ENCODE results near the gene RUNX1. TPM values are rescaled to one million over a fixed set of nuclear protein-coding genes. Genes with fewer than 3 reads are reported as not detected.

Gene RUNX1
- total RNA-seq, 1 donor from 2014 or later, result 121 TPM

DNA sequence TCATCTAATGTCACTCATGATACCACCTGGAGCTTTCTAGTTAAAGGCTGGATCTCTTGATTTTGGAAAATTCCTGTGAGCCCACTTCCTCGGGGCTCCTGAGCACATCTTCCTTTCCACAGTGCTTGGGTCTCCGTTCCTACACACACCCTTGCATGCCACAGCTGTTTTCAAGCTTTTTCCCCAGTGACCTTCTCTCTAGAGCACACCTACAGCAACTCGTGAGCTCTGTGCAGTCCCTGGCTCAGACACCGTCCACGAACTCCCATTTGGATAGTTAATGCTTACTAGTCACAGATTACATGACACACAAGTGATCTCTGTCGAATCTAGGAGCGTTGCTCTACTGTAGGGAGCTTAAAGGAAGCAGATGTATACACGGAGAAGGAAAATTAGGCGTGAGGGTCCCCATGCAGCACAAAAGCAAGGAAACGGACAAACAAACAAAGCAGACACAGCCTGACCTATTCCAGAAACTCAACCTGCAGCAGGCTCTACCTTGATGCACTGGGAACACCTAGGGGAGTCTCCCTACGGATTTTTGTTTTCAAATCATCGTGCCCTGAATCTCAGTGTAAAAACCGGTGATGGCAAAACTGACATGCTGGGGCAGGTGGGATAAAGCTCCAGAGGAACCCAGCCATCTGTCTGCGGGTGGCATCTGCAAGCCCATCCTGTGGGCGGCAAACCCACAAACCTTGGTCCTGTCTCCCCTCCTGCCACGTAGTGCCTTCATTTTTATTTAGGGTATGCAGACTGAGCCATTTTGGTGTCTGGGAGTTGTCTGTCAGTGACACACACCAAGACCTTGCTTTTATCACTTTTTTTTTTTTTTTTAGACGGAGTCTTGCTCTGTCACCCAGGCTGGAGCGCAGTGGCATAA lies 177.8 kb downstream of the RUNX1 start:
- no peak overlapping the region for H3K27ac Mint-ChIP-seq
- H3K4me3 Mint-ChIP-seq (ENCODE audit: low read depth), result no peak overlapping the region
- H3K36me3 Mint-ChIP-seq (ENCODE audit: low read depth), result peaks cover 78% of the 10 kb centered on the region
- H3K9me3 Mint-ChIP-seq, result no peaks in the 10 kb centered on the region
- no peaks in the 10 kb centered on the region for H3K27me3 Mint-ChIP-seq (ENCODE audit: low read depth)
- intact Hi-C loops (cut with micrococcal nuclease), result no loop called here
- DNase-seq (ENCODE audit: low spot score), result no peak
- peaks cover 58% of the 10 kb centered on the region for H3K4me1 Mint-ChIP-seq (ENCODE audit: low read depth)

DNA sequence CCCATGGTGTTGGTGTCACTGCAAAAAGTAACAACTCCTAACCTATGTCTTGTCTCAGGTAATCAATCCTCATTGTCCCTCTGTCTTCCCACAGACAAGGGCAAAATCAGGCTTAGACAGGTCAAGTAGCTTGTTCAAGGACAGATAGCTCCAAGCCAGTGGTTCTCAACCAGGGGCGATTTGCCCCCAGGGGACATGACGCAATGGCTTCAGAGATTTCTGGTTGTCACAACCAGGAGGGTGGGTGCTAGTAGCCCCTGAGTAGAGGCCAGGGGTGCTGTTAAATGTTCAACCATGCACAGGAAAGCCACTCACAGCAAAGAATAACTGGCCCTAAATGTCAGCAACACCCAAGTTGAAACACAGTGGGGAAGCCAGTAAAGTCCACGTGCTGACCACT lies 178.9 kb downstream of the RUNX1 start:
- H3K36me3 Mint-ChIP-seq (ENCODE audit: low read depth), result peaks cover 77% of the 10 kb centered on the region

DNA sequence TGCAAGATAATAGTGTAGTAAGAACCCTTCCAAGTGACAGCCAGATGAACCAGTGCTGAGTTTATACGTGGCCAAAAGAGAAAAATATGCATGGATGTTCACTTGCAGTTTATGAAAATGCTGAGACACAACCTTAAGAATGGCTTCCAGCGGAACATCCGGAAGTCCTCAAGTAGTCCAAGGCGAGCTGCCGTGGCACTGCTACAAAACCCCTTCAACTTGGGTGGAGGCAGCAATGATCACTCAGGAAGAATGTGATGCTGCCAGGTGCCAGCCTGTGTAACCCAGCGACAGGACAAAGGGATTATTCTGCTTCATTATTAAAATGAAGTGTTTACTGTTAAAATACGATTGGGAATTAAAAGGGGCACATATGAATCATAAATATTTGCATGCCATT lies 179.6 kb downstream of the RUNX1 start:
- Mint-ChIP-seq H3K9me3 (no peaks in the 10 kb centered on the region), H3K4me3 (ENCODE audit: low read depth) (no peak overlapping the region), H3K36me3 (ENCODE audit: low read depth) (peaks cover 77% of the 10 kb centered on the region), H3K27me3 (ENCODE audit: low read depth) (no peaks in the 10 kb centered on the region), H3K27ac (no peak overlapping the region), H3K4me1 (ENCODE audit: low read depth) (peaks cover 61% of the 10 kb centered on the region)
- DNase-seq (ENCODE audit: low spot score), result no peak
- intact Hi-C loops (cut with micrococcal nuclease), result no loop called here

More for the DNA sequence above, 178.9 kb downstream of the RUNX1 start:
- Mint-ChIP-seq H3K27me3 (ENCODE audit: low read depth) (no peaks in the 10 kb centered on the region), H3K9me3 (no peaks in the 10 kb centered on the region), H3K4me3 (ENCODE audit: low read depth) (no peak overlapping the region), H3K27ac (no peak overlapping the region), H3K4me1 (ENCODE audit: low read depth) (peaks cover 59% of the 10 kb centered on the region)
- DNase-seq (ENCODE audit: low spot score), result no peak
- intact Hi-C loops (cut with micrococcal nuclease), result no loop called here

DNA sequence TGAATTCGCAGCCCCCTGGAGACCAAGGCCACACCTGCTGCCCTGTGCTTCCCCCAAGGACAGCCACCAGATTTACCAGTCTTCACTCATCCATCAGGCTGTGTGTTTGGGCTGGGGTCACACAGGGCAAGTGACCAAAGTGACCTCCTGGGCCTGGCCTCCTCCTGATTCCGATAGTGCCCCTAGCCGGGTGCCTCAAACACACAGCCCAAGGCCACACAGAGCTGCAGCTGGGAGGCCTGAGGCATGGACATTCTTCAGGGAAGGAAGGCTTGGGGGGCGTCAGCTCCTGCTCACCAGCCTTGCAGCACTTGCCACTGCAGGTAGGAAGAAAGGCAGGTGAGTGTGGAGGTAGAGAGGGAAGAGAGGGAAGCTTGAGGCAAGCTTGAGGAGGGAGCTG lies 181.3 kb downstream of the RUNX1 start:
- Mint-ChIP-seq H3K4me3 (ENCODE audit: low read depth) (peak overlapping the region; percentile 21), H3K4me1 (ENCODE audit: low read depth) (peaks cover 59% of the 10 kb centered on the region), H3K9me3 (no peaks in the 10 kb centered on the region), H3K27me3 (ENCODE audit: low read depth) (no peaks in the 10 kb centered on the region), H3K27ac (peak overlapping the region; percentile 33), H3K36me3 (ENCODE audit: low read depth) (peaks cover 76% of the 10 kb centered on the region)
- intact Hi-C loops (cut with micrococcal nuclease), result no loop called here
- no peak for DNase-seq (ENCODE audit: low spot score)

DNA sequence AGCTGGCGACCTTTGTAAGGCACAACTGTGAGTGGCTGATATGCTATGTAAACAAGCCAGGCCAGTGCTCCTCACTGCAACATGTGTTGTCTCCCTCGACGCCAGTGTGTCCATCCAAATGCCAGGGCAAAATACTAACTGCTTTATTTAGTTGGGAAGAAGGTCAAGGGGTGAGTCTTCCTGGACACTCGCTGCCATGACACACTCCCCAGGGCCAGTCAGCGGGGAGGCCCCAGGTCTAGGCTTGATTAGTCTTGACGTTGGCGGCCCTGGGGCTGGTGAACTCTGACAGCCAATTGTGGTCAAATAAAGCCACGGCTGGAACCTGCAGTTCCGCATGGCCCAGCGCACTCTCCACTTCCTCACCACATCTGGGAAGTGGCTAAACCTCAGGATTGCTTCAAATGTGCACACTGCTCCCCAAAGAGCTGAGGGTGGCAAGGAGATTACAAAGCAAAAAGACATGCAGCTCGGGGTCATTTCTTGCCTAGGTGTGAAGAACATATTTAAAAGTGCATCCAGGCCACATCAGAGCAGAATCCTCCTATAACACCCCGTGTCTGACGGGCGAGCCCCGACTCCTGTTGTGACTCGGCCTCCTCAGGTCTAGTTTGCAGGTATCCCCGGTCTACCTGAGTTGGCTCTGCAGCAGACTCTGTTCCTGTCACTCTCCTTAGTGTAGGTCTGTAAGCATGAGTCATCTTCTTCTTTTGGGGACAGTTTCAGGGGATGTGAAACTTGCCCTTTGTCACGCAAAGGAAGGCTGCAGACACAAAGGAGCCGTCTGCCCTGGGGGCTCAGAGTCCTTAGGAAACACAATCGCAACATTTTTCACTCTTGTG lies 183.5 kb downstream of the RUNX1 start:
- Mint-ChIP-seq H3K27me3 (ENCODE audit: low read depth) (no peaks in the 10 kb centered on the region), H3K4me1 (ENCODE audit: low read depth) (peaks cover 64% of the 10 kb centered on the region), H3K9me3 (no peaks in the 10 kb centered on the region), H3K4me3 (ENCODE audit: low read depth) (peak overlapping the region; percentile 6), H3K36me3 (ENCODE audit: low read depth) (peaks cover 86% of the 10 kb centered on the region), H3K27ac (peak overlapping the region; percentile 53)
- DNase-seq (ENCODE audit: low spot score), result peak; percentile 33
- intact Hi-C loops (cut with micrococcal nuclease), result no loop called here

DNA sequence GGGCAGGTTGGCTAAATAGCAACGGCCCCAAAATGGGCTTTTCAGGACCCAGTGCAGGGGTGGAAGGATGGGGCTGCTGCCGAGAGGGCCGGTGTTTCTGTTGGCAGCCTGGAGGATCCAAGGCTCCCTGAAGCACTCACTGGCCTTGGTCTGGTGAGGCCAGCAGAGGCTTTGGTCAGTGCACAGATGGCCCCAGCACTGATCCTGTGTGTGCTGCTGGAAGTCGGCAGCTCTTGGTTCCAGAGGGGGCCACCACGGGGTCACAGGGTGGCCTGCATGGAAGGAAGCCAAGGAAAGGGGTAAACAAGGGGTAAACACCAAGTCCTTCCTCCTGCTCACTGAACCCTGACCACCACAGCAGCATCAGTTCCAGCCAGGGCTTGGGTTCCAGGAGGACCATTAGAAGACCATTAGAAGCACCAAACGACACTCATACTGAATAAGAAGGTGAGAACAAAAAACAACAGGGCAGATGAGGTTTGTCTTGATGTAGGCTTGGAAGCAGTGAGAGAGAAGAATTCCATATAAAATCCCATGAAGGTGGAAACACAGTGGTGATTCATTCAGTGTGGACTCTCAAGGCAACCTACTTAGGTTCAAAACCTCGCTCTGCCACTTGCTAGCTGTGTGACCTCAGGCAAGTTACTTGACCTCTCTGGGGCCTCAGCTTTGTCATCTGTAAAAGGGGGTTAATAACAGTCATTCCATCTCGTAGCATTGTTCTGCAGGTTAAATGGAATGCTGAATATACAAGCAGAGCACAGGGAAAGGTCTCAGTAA lies 184.5 kb downstream of the RUNX1 start:
- peak overlapping the region; percentile 42 for H3K27ac Mint-ChIP-seq
- peaks cover 93% of the 10 kb centered on the region for H3K36me3 Mint-ChIP-seq (ENCODE audit: low read depth)
- H3K27me3 Mint-ChIP-seq (ENCODE audit: low read depth), result no peaks in the 10 kb centered on the region
- H3K9me3 Mint-ChIP-seq, result no peaks in the 10 kb centered on the region
- H3K4me3 Mint-ChIP-seq (ENCODE audit: low read depth), result no peak overlapping the region
- intact Hi-C loops (cut with micrococcal nuclease), result no loop called here
- H3K4me1 Mint-ChIP-seq (ENCODE audit: low read depth), result peaks cover 64% of the 10 kb centered on the region
- no peak for DNase-seq (ENCODE audit: low spot score)

DNA sequence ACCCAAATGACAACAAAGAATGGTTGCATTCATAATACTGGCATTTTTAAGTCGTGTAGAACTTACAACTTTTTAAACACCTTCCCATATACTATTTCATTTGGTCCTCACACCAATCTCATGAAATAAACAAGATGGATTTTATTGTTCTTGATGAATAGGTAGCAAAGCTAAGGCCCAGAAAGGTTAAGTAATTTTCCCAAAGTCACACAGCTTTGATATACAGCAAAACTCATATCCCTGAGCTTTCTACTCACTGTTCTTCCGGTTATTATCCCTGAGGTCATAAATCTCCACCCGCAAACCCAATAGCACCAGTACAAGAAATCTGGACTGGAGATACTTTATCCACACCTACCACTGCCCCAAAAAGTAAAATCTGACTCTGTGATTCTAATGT lies 186.2 kb downstream of the RUNX1 start:
- Mint-ChIP-seq H3K4me1 (ENCODE audit: low read depth) (peaks cover 54% of the 10 kb centered on the region), H3K9me3 (no peaks in the 10 kb centered on the region), H3K27ac (no peak overlapping the region), H3K36me3 (ENCODE audit: low read depth) (peaks cover 93% of the 10 kb centered on the region), H3K4me3 (ENCODE audit: low read depth) (no peak overlapping the region), H3K27me3 (ENCODE audit: low read depth) (no peaks in the 10 kb centered on the region)
- DNase-seq (ENCODE audit: low spot score), result no peak
- intact Hi-C loops (cut with micrococcal nuclease), result no loop called here

DNA sequence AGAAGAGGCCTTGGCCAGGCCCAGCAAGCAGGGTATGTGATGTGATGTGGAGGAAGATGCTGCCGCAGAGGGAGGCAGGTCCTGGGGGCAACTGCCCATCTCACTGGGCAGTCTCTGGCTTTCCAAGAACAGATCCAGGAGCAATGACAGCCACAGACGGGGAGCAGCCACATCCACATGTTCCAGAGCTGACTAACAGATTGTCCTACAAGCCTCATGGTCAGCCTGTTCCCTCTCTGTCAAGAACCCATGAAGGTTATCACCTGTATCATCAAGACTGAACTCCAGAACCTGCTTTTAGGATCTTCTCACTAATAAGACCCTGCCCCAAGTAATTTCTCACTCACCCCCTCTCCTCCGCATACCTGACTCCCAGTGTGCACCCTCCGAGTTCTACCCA lies 187.8 kb downstream of the RUNX1 start:
- Mint-ChIP-seq H3K4me1 (ENCODE audit: low read depth) (peaks cover 48% of the 10 kb centered on the region), H3K27ac (peak overlapping the region; percentile 38), H3K4me3 (ENCODE audit: low read depth) (no peak overlapping the region), H3K36me3 (ENCODE audit: low read depth) (peaks cover 98% of the 10 kb centered on the region), H3K27me3 (ENCODE audit: low read depth) (no peaks in the 10 kb centered on the region), H3K9me3 (no peaks in the 10 kb centered on the region)
- intact Hi-C loops (cut with micrococcal nuclease), result no loop called here
- no peak for DNase-seq (ENCODE audit: low spot score)

DNA sequence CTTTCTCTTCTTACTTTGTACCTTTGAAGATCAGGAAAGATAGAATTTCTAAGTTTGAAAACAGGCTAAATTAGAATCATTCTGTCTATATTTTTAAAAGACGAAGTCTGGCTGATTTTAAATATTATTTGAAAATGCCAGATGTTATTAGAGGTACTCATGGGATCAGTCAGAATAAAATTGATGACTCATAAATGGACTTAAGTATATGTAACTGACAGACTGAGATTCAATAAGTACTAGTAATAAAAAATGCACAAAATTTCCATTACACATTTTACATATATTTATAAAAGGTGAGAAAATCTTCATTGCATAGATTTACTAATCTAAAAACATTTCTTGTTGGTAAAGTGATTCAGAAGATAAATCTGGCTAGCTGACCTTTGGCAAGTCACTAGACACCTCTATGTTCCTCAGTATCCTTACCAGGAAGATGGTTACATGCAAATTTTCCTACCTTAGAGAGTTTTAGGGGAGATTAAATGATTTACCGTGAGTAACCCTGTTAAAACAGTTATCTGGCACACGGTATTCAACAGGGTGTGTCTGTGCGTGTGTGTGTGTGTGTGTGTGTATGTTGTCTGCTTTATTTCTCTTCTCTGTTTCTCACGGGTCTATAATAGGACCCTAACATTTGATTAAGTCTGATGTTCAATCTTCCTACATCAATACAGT lies 189.0 kb downstream of the RUNX1 start:
- Mint-ChIP-seq H3K9me3 (no peaks in the 10 kb centered on the region), H3K4me3 (ENCODE audit: low read depth) (no peak overlapping the region), H3K27ac (no peak overlapping the region), H3K27me3 (ENCODE audit: low read depth) (no peaks in the 10 kb centered on the region), H3K36me3 (ENCODE audit: low read depth) (peaks cover 97% of the 10 kb centered on the region), H3K4me1 (ENCODE audit: low read depth) (peaks cover 37% of the 10 kb centered on the region)
- no peak for DNase-seq (ENCODE audit: low spot score)
- intact Hi-C loops (cut with micrococcal nuclease), result no loop called here

DNA sequence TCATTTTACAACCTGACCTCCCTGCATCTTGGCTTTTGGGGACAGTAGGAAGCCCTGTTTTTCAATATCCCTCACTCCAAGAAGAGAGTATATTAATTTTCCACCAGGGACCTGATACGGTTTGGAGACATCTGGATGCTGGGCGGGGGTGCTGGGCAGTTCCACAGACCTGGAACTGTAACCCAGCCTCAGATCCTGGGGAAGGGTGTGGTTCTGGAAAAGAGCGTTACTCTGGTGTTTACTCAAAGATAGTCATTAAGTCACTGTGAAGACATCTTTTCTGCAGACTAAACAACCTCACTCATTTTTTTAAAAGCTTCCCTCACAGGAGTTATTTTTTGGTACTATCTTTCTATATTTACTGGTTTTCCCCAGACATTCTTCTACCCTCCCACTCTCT lies 190.5 kb downstream of the RUNX1 start:
- Mint-ChIP-seq H3K27me3 (ENCODE audit: low read depth) (no peaks in the 10 kb centered on the region), H3K4me1 (ENCODE audit: low read depth) (peaks cover 31% of the 10 kb centered on the region), H3K4me3 (ENCODE audit: low read depth) (no peak overlapping the region), H3K9me3 (no peaks in the 10 kb centered on the region), H3K27ac (peak overlapping the region; percentile 44), H3K36me3 (ENCODE audit: low read depth) (peaks cover 96% of the 10 kb centered on the region)
- no peak for DNase-seq (ENCODE audit: low spot score)
- intact Hi-C loops (cut with micrococcal nuclease), result no loop called here

DNA sequence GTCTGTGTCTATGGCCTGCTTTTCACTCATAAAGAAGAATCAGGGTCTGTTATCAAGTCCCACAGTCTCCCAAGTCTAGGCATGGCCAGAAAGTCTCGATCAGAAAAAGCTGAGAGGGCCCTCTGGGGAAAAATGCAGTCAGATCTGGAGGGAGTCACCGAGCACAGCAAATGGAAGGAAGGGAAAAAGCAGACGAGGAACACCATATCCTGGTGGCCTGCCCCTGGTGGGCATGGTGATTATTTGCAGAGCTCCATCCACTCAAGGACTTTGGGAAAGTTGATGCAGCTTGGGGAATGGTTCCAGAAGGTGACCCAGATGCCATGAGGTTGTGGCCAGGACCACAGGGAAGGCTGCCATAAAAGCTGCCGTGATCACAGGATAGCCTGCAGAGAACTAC lies 191.2 kb downstream of the RUNX1 start:
- peak overlapping the region; percentile 40 for H3K27ac Mint-ChIP-seq
- peaks cover 29% of the 10 kb centered on the region for H3K4me1 Mint-ChIP-seq (ENCODE audit: low read depth)
- intact Hi-C loops (cut with micrococcal nuclease), result no loop called here
- H3K36me3 Mint-ChIP-seq (ENCODE audit: low read depth), result peaks cover 97% of the 10 kb centered on the region
- H3K9me3 Mint-ChIP-seq, result no peaks in the 10 kb centered on the region
- H3K4me3 Mint-ChIP-seq (ENCODE audit: low read depth), result no peak overlapping the region
- no peak for DNase-seq (ENCODE audit: low spot score)
- H3K27me3 Mint-ChIP-seq (ENCODE audit: low read depth), result no peaks in the 10 kb centered on the region

DNA sequence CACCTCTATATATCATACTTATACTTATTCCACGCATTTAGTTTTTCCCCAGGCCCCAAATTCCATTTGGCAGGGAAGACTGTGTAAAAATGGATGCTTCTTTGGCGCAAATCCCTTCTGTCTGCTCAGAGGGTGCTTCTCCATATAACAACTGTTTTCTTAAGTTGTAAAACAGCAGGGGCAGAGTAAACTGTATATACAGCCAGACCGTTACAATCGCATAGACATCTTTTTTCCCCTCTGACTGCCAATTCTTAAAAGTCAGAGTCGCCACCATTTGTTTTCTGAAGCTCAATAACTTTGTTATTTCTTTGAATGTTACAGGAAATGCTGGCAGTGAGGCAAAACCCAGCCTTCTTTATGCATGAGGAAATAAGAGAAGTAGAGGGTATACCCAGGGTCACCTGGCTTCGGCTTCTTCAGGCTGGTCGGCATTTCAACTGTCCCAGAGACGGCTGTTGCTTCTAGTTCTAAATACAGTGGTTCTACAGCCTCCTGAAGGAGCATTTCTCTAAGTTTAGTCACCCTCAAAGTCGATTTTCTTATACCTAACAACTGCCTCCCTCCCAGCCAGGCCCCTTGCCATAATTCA lies 191.9 kb downstream of the RUNX1 start:
- H3K4me1 Mint-ChIP-seq (ENCODE audit: low read depth), result peaks cover 32% of the 10 kb centered on the region
- no peaks in the 10 kb centered on the region for H3K9me3 Mint-ChIP-seq
- no peaks in the 10 kb centered on the region for H3K27me3 Mint-ChIP-seq (ENCODE audit: low read depth)
- intact Hi-C loops (cut with micrococcal nuclease), result no loop called here
- peak overlapping the region; percentile 40 for H3K27ac Mint-ChIP-seq
- DNase-seq (ENCODE audit: low spot score), result no peak
- H3K4me3 Mint-ChIP-seq (ENCODE audit: low read depth), result no peak overlapping the region
- H3K36me3 Mint-ChIP-seq (ENCODE audit: low read depth), result peaks cover 97% of the 10 kb centered on the region
